B cell (primary cell): ENCODE measurements around the gene CCNO. TPM values are rescaled to one million over a fixed set of nuclear protein-coding genes. Genes with fewer than 3 reads are reported as not detected.

Experiments used
- ATAC-seq: fragments of 200-7000 bp; cut with Tn5 transposase; one replicate; pipeline ENCODE4 v1.10.0; 2021; ENCODE audit warnings: low read depth, mild to moderate bottlenecking, moderate number of reproducible peaks, moderate library complexity
- CTCF ChIA-PET: fragments of 350-600 bp; sonication (Branson Sonifier 250); formaldehyde crosslinking; loops from one replicate; lab custom pipeline; 2021; ENCODE audit warnings: antibody characterized with exemption, inconsistent platforms; lab: Charles Lee
- POLR2A ChIA-PET: fragments of 350-600 bp; sonication (Branson Sonifier 250); formaldehyde crosslinking; loops from one replicate; lab custom pipeline; 2021; ENCODE audit warnings: antibody characterized with exemption; lab: Charles Lee
- DNase-seq: peaks from one replicate; pipeline ENCODE4 v3.0.0; 2013
- H2AFZ ChIP-seq: 2 replicates; pipeline ENCODE4 v1.6.1; 2012; ENCODE audit warnings: mild to moderate bottlenecking, low read depth, low read length; ENCODE audit not compliant: insufficient read depth, poor library complexity, severe bottlenecking
- H3K27ac ChIP-seq, 2 donors: 1 replicate in 1 of 2; 2 replicates in 1 of 2; pipeline ENCODE4 v1.5.1; 2012 to 2013; ENCODE audit warnings: low read length in 2 of 2, mild to moderate bottlenecking in 2 of 2, moderate library complexity in 1 of 2
- H3K27me3 ChIP-seq, 4 experiments: fragments of 200-600 bp in 1 of 4; sonication (generic) in 1 of 4; replicated peaks in 1 of 4; 1 replicate in 2 of 4; 2 replicates in 2 of 4; pipeline versions ENCODE4 v1.6.1 to v1.7.0; 2013 to 2016; ENCODE audit warnings: low read length in 3 of 4, mild to moderate bottlenecking in 2 of 4, mixed read lengths in 1 of 4, moderate library complexity in 1 of 4; ENCODE audit not compliant: insufficient read depth in 4 of 4, control insufficient read depth in 3 of 4; ENCODE audit errors: control extremely low read depth in 1 of 4
- H3K36me3 ChIP-seq, 2 experiments: replicated peaks in 1 of 2; 1 replicate in 1 of 2; 2 replicates in 1 of 2; pipeline versions ENCODE4 v1.6.1 to v1.7.1; 2013; ENCODE audit warnings: low read length in 1 of 2; ENCODE audit not compliant: insufficient read depth in 2 of 2, control insufficient read depth in 1 of 2; ENCODE audit errors: control extremely low read depth in 1 of 2, extremely low read depth in 1 of 2
- H3K4me1 ChIP-seq, 2 donors: fragments of 200-600 bp in 1 of 2; sonication (generic) in 1 of 2; 1 replicate in 1 of 2; 2 replicates in 1 of 2; pipeline versions ENCODE4 v1.5.1 to v1.6.1; 2013 to 2017; ENCODE audit warnings: low read length in 2 of 2; ENCODE audit not compliant: control insufficient read depth in 2 of 2, insufficient read depth in 2 of 2
- H3K4me2 ChIP-seq: replicated peaks from 2 replicates; pipeline ENCODE3; 2012; ENCODE audit warnings: mild to moderate bottlenecking, low read depth, low read length; ENCODE audit not compliant: poor library complexity, severe bottlenecking
- H3K4me3 ChIP-seq, 5 experiments: fragments of 200-600 bp in 1 of 5; sonication (generic) in 1 of 5; 1 replicate in 3 of 5; 2 replicates in 2 of 5; pipeline versions ENCODE4 v1.5.1 to v1.7.0; 2011 to 2016; ENCODE audit warnings: low read length in 4 of 5, mild to moderate bottlenecking in 4 of 5, low read depth in 2 of 5, control low read depth in 1 of 5, moderate library complexity in 1 of 5; ENCODE audit not compliant: insufficient read depth in 1 of 5; ENCODE audit errors: control extremely low read depth in 1 of 5, extremely low read depth in 1 of 5
- H3K79me2 ChIP-seq: fragments of 200-600 bp; sonication (generic); one replicate; pipeline ENCODE4 v1.6.0; 2016; ENCODE audit warnings: low read length; ENCODE audit not compliant: control insufficient read depth, insufficient read depth
- H3K9ac ChIP-seq: fragments of 200-600 bp; sonication (generic); 2 replicates; pipeline ENCODE4 v1.6.1; 2017; ENCODE audit warnings: mild to moderate bottlenecking, low read length, moderate library complexity
- H3K9me3 ChIP-seq, 3 donors: one replicate each; pipeline versions ENCODE4 v1.6.1 to v1.7.1; 2013; ENCODE audit warnings: low read length in 2 of 3; ENCODE audit not compliant: control insufficient read depth in 2 of 3, insufficient read depth in 1 of 3; ENCODE audit errors: control extremely low read depth in 1 of 3
- H4K20me1 ChIP-seq: 2 replicates; pipeline ENCODE4 v1.6.0; 2012; ENCODE audit warnings: mild to moderate bottlenecking, low read length; ENCODE audit not compliant: insufficient read depth, control insufficient read depth, poor library complexity, severe bottlenecking
- H3K27ac Mint-ChIP-seq: one replicate; pipeline ENCODE4 v1.8.0; 2021; ENCODE audit warnings: mixed read lengths
- H3K27me3 Mint-ChIP-seq: one replicate; pipeline ENCODE4 v1.8.0; 2021; ENCODE audit warnings: mixed read lengths
- H3K4me1 Mint-ChIP-seq: one replicate; pipeline ENCODE4 v1.8.0; 2021; ENCODE audit warnings: mixed read lengths
- H3K4me3 Mint-ChIP-seq: one replicate; pipeline ENCODE4 v1.8.0; 2021; ENCODE audit warnings: mixed read lengths
- H3K9me3 Mint-ChIP-seq: one replicate; pipeline ENCODE4 v1.8.0; 2022; ENCODE audit warnings: mixed read lengths; ENCODE audit not compliant: insufficient read depth
- CTCF ChIP-seq: fragments of 200-600 bp; IDR thresholded peaks from one replicate; pipeline ENCODE4 v1.8.0; 2022; ENCODE audit warnings: antibody characterized with exemption, mild to moderate bottlenecking
- EZH2 ChIP-seq: IDR thresholded peaks from 2 replicates; pipeline ENCODE4 v1.6.1; 2012; ENCODE audit warnings: borderline replicate concordance, low read depth, mild to moderate bottlenecking, moderate library complexity, low read length; ENCODE audit not compliant: insufficient read depth, poor library complexity, severe bottlenecking
- WGBS: methylation state at CpG from one replicate; pipeline ENCODE4 v1.1.5; 2013; ENCODE audit warnings: missing lambda C conversion rate; ENCODE audit not compliant: insufficient coverage; 5-methylcytosine and 5-hydroxymethylcytosine counted together
- intact Hi-C: fragments of 100-400 bp; cut with micrococcal nuclease; formaldehyde crosslinking; loops from one replicate; pipeline ENCODE4 v1.10.0; 2022
- polyA plus RNA-seq: library from polyadenylated mRNA; depleted of rRNA; stranded (reverse); fragments of >200 nt; gene quantifications from 2 replicates; pipeline ENCODE4 v1.2.3, GENCODE V29; 2012
- total RNA-seq, 2 donors: library from RNA; stranded (reverse); fragments of 120-200 nt in 1 of 2; gene quantifications; 1 replicate in 1 of 2; 2 replicates in 1 of 2; pipeline versions ENCODE4 v1.2.3 to v1.2.4, GENCODE V29; 2013 to 2022

Gene CCNO
- total and polyA plus RNA-seq, 2 donors (not counting 1 experiment from before 2014, with no cell fraction given) = not detected

- H3K27me3 Mint-ChIP-seq = peaks cover 66% of the 10 kb centered on the region
- no peak overlapping the region for H3K4me3 Mint-ChIP-seq
- H3K9ac ChIP-seq = no peak overlapping the region
- H3K4me3 ChIP-seq = no peak overlapping the region
- peaks cover 28% of the 10 kb centered on the region for H3K4me1 Mint-ChIP-seq
- ATAC-seq (no peak), DNase-seq (no peak)
- H3K9me3 ChIP-seq = peaks cover 0 to 28% (median 0%) of the 10 kb centered on the region in 3 donors
- CTCF ChIA-PET = interaction anchor here (0.7 kb wide), 1 partner anchor 764 kb away, joined by 4 read pairs; no protein-coding TSS in a partner anchor
- H3K36me3 ChIP-seq = no peaks in the 10 kb centered on the region
- H3K9me3 Mint-ChIP-seq = no peaks in the 10 kb centered on the region
- TF ChIP-seq CTCF = no peak
- no peak for TF ChIP-seq EZH2
- H3K27me3 ChIP-seq = peaks cover 0 to 50% (median 39%) of the 10 kb centered on the region in 4 experiments
- intact Hi-C loops = no loop called here
- H2AFZ ChIP-seq = no peak overlapping the region
- H4K20me1 ChIP-seq = no peaks in the 10 kb centered on the region
- POLR2A ChIA-PET = no interaction called here
- no peaks in the 10 kb centered on the region for H3K79me2 ChIP-seq
- WGBS = 100% methylated on average over 1 of the region's 4 CpGs
- H3K27ac Mint-ChIP-seq = no peak overlapping the region
- H3K4me1 ChIP-seq = peaks cover 28 to 34% of the 10 kb centered on the region in 2 donors
- no peak overlapping the region for H3K27ac ChIP-seq
- H3K4me2 ChIP-seq = no peak overlapping the region
Observed at GRCh38 chr5:55218967-55219366, 14.4 kb downstream of the CCNO start.

GRCh38 chr5:55211184-55211874 lies 22.1 kb downstream of the CCNO start:
- Mint-ChIP-seq H3K27ac (no peak overlapping the region), H3K4me3 (no peak overlapping the region), H3K27me3 (peaks cover 18% of the 10 kb centered on the region), H3K9me3 (no peaks in the 10 kb centered on the region), H3K4me1 (no peaks in the 10 kb centered on the region)
- ChIA-PET CTCF (no interaction called here), POLR2A (no interaction called here)
- intact Hi-C loops = no loop called here
- Histone ChIP-seq H3K27me3 (peaks cover 0 to 5% (median 4%) of the 10 kb centered on the region in 4 experiments), H3K79me2 (no peaks in the 10 kb centered on the region), H3K9ac (no peak overlapping the region), H3K27ac (no peak overlapping the region), H3K4me3 (no peak overlapping the region), H4K20me1 (no peaks in the 10 kb centered on the region), H2AFZ (no peak overlapping the region), H3K4me1 (no peaks in the 10 kb centered on the region), H3K9me3 (peaks cover 0 to 4% (median 0%) of the 10 kb centered on the region in 3 donors), H3K36me3 (no peaks in the 10 kb centered on the region), H3K4me2 (no peak overlapping the region)
- WGBS = no CpG with 5 or more reads among the region's 2 CpGs
- ATAC-seq (no peak), DNase-seq (no peak)
- TF ChIP-seq EZH2 = no peak
